Colonic mucosa (tissue), 4 donors: ENCODE data around the gene PDC. TPM values are rescaled to one million over a fixed set of nuclear protein-coding genes. Genes with fewer than 3 reads are reported as not detected.

Source experiments
- DNase-seq: peaks from one replicate; pipeline ENCODE4 v3.0.0-alpha.2; 2020
- H3K27ac ChIP-seq: fragments of 200-600 bp; one replicate; pipeline ENCODE4 v1.8.0; 2021
- H3K27me3 ChIP-seq: fragments of 200-600 bp; one replicate; pipeline ENCODE4 v1.8.0; 2021
- H3K36me3 ChIP-seq: fragments of 200-600 bp; one replicate; pipeline ENCODE4 v1.8.0; 2021
- H3K4me1 ChIP-seq: fragments of 200-600 bp; one replicate; pipeline ENCODE4 v1.8.0; 2021; ENCODE audit warnings: mild to moderate bottlenecking
- H3K4me3 ChIP-seq: fragments of 200-600 bp; one replicate; pipeline ENCODE4 v1.8.0; 2021
- H3K9ac ChIP-seq, 2 donors: one replicate each; pipeline ENCODE4 v1.7.0; 2013; ENCODE audit warnings: control low read depth in 2 of 2, low read depth in 2 of 2, low read length in 2 of 2
- H3K9me3 ChIP-seq: fragments of 200-600 bp; one replicate; pipeline ENCODE4 v1.8.0; 2021
- intact Hi-C: fragments of 100-400 bp; cut with DNase I; formaldehyde crosslinking; loops from one replicate; pipeline ENCODE4 v1.14.1; 2022
- total RNA-seq, 2 donors: library from RNA; stranded (reverse); fragmentation: NEBNext Ultra II Directional in 1 of 2; extraction: Animal tissue kit (Norgen Biotek cat#: 25700) in 1 of 2; gene quantifications; one replicate each; pipeline ENCODE4 v1.2.1, GENCODE V29; 2021
- TF ChIP-seq, protein P1 (sequence below): fragments of 200-600 bp; IDR thresholded peaks from one replicate; pipeline ENCODE4 v1.8.0; 2022; ENCODE audit warnings: antibody characterized with exemption, mild to moderate bottlenecking
- donor health status: healthy.
- donor health status: DM: no; HTN: no; CAD: no.
- donor health status: DM: no; HTN: no; CAD: no.

PDC gene
- total RNA-seq, result not detected

DNA sequence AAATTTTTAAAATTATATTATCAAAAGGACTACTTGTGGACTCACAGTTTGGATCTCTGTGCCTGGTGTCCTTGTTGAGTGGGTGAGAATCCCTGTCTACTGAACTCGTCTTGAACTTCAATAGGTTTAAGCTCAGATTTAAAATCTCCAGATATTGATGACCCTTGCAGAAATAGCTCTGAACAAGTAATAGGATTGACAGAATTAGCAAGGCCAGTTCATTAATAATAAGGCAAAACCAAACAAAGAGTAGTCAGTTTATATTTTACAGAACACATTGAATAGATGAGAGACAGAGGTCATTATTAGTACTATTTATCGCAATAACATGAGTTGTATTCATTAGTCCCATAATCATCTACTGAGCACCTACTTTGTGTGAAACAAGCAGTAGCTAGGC lies at the start of gene PDC:
Gene PDC, minus strand, starts transcription at position 101 of the 400 bp plus-strand sequence. CDS start 11,655 bp downstream, outside the sequence.
- Histone ChIP-seq H3K27ac (no peak within 1 kb of the TSS), H3K4me1 (no peaks in the 10 kb centered on the region), H3K9ac (no peak within 1 kb of the TSS), H3K36me3 (no peaks in the 10 kb centered on the region), H3K4me3 (no peak within 1 kb of the TSS), H3K9me3 (no peaks in the 10 kb centered on the region), H3K27me3 (no peaks in the 10 kb centered on the region)
- intact Hi-C loops, result no loop called here
- TF ChIP-seq, protein P1, sequence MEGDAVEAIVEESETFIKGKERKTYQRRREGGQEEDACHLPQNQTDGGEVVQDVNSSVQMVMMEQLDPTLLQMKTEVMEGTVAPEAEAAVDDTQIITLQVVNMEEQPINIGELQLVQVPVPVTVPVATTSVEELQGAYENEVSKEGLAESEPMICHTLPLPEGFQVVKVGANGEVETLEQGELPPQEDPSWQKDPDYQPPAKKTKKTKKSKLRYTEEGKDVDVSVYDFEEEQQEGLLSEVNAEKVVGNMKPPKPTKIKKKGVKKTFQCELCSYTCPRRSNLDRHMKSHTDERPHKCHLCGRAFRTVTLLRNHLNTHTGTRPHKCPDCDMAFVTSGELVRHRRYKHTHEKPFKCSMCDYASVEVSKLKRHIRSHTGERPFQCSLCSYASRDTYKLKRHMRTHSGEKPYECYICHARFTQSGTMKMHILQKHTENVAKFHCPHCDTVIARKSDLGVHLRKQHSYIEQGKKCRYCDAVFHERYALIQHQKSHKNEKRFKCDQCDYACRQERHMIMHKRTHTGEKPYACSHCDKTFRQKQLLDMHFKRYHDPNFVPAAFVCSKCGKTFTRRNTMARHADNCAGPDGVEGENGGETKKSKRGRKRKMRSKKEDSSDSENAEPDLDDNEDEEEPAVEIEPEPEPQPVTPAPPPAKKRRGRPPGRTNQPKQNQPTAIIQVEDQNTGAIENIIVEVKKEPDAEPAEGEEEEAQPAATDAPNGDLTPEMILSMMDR, result no peak
- no peak for DNase-seq

DNA sequence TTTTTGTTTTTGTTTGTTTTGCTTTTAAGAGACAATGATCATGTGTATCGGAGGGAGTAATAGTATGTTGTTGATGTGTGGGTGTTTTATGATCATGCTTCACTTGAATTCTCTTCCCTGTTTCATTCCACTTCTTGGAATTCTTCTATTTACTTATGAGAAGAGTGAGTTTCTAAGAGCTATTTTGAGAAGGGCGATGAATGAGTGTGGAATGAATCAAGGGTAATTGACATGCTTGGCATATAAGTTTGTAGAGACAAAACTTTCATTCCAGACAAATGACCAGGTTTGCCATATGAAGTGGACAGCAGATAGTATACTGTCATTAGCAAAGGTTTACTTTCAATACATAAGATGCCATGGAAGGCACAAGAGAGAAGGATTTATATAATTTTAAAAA lies 42.3 kb upstream of the PDC start:
- Histone ChIP-seq H3K9ac (no peak overlapping the region), H3K36me3 (no peaks in the 10 kb centered on the region), H3K27me3 (no peaks in the 10 kb centered on the region), H3K4me1 (no peaks in the 10 kb centered on the region), H3K4me3 (no peak overlapping the region), H3K9me3 (no peaks in the 10 kb centered on the region), H3K27ac (no peak overlapping the region)
- DNase-seq, result no peak
- intact Hi-C loops, result no loop called here
- TF ChIP-seq, protein P1, result no peak

DNA sequence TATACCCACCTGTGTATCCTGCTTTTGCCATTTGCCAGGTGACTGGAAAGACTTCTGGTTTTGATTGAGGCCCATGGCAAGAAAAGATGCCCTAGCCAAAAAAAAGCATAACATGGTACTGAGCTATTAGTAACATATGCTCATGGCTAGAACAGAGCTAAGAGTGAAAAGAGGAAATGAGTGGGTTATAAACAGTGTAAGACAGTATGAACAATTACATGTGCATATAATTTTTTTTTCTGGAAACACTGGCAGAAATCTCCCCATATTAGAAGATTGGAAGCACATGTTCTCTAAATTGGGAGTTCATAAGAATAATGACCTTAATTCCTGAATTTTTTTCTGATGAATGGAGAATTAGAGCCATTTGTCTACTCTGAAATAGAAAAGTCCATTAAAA lies 41.2 kb upstream of the PDC start:
- Histone ChIP-seq H3K4me1 (no peaks in the 10 kb centered on the region), H3K9me3 (no peaks in the 10 kb centered on the region), H3K4me3 (no peak overlapping the region), H3K27me3 (no peaks in the 10 kb centered on the region), H3K27ac (no peak overlapping the region), H3K9ac (no peak overlapping the region), H3K36me3 (no peaks in the 10 kb centered on the region)
- TF ChIP-seq, protein P1, result no peak
- no peak for DNase-seq
- intact Hi-C loops, result no loop called here

DNA sequence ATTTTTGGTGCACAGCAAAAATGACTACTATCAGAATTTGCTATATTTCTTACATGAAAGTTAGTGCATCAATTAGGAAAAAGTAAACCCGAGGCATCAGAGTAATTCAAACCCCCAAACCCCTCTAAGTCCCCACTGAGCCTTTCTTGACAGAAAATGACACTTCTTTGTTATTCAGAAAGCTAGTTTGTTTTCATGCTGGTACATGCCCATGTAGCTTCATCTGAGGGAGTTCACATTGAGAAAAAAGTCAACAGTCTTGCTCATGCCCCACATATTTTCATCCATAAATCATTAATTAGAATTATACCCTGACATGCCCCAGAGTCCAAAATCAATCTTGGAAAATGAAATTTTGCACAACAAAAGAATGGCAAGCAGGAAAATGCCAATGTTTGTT lies 39.9 kb upstream of the PDC start:
- Histone ChIP-seq H3K9me3 (no peaks in the 10 kb centered on the region), H3K4me1 (no peaks in the 10 kb centered on the region), H3K27me3 (no peaks in the 10 kb centered on the region), H3K9ac (no peak overlapping the region), H3K36me3 (no peaks in the 10 kb centered on the region), H3K27ac (no peak overlapping the region), H3K4me3 (no peak overlapping the region)
- TF ChIP-seq, protein P1, result no peak
- intact Hi-C loops, result no loop called here
- DNase-seq, result no peak

DNA sequence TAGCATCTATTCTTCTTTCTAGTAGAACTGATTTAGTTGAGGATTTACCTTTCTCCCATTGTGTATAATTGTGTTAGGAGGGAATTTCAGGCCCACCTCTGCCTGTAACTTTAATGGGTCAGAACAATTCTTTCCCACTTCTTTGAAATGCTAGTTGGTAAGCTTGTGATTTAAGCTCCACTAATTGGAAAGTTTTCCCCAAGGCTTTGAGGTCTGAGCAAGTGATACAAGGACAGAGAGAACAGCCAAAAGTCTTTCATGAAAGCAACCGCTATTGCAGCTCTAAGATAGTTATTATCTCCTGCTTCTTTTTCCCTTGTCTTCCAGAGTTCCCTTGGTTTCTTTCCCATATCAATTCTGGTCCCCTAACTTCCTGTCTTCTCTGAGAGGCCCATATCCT lies 38.7 kb upstream of the PDC start:
- Histone ChIP-seq H3K9me3 (no peaks in the 10 kb centered on the region), H3K4me3 (no peak overlapping the region), H3K36me3 (no peaks in the 10 kb centered on the region), H3K4me1 (no peaks in the 10 kb centered on the region), H3K27me3 (no peaks in the 10 kb centered on the region), H3K27ac (no peak overlapping the region), H3K9ac (no peak overlapping the region)
- TF ChIP-seq, protein P1, result no peak
- intact Hi-C loops, result no loop called here
- DNase-seq, result no peak
